LNCAP (cell line): ENCODE measurements around the gene BRINP2.

Experiments used
- TF ChIP-seq, protein P1 (sequence below): fragments of 450-650 bp; IDR thresholded peaks from 2 replicates; pipeline ENCODE4 v1.5.1; 2017; ENCODE audit warnings: mild to moderate bottlenecking

Gene BRINP2

DNA sequence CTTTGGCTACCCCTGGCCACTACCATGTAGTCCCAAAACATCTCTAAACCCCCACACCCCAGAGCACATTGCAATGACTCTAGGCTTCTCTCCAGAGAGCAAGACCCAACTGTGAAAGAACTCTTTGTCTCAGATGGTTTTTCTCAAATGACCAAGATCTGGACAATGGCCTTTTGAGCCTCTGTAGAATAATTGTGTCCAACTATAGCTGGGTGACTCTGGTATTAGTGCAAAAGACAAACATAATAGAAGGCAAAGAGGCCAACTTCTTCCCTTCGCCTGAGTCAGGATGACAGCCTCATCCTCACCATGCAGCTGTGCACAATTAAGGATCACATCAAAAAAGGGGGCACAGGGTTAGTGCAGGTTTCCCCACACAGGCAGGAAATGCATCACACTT is 139.6 kb downstream of the BRINP2 start:
- TF ChIP-seq, protein P1, sequence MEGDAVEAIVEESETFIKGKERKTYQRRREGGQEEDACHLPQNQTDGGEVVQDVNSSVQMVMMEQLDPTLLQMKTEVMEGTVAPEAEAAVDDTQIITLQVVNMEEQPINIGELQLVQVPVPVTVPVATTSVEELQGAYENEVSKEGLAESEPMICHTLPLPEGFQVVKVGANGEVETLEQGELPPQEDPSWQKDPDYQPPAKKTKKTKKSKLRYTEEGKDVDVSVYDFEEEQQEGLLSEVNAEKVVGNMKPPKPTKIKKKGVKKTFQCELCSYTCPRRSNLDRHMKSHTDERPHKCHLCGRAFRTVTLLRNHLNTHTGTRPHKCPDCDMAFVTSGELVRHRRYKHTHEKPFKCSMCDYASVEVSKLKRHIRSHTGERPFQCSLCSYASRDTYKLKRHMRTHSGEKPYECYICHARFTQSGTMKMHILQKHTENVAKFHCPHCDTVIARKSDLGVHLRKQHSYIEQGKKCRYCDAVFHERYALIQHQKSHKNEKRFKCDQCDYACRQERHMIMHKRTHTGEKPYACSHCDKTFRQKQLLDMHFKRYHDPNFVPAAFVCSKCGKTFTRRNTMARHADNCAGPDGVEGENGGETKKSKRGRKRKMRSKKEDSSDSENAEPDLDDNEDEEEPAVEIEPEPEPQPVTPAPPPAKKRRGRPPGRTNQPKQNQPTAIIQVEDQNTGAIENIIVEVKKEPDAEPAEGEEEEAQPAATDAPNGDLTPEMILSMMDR, result no peak

DNA sequence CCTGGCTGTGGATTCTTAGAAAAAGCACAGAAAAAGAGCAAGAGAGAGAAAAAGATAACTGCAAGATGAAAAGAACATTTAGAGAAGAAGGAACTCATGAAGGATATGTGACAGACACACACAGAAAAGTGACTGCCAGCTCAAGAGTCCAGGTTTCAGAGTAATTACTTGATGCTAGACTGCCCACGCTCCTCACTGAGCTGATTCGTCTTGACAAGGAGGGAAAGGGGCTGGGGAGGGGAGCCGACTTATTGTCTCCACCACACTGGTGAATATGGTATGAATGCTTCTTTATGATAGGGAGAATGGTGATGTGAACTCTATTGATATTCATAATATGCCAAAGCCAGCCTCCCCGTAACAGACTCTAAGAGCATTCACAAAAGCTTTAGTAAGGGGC is 140.4 kb downstream of the BRINP2 start:
- TF ChIP-seq, protein P1, result no peak

DNA sequence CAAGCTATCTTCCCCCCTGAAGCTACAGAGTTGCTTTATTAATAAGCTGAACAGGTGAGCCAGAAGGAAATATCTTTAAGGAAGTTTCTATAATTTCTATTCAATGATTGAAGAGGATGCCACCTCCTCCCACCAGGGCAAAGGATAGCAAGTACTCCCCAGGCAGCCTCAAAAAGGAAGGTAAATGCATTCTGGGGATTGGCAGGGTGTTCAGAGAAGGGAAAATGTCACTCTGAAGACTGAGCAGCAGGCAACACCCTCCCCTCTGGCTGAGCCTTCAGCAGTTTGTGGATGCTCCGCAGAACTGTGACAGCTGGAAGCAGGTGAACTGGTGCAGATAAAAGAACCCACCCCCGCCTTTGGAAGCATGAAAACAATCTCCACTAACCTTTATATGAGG is 140.8 kb downstream of the BRINP2 start:
- TF ChIP-seq, protein P1, result no peak

DNA sequence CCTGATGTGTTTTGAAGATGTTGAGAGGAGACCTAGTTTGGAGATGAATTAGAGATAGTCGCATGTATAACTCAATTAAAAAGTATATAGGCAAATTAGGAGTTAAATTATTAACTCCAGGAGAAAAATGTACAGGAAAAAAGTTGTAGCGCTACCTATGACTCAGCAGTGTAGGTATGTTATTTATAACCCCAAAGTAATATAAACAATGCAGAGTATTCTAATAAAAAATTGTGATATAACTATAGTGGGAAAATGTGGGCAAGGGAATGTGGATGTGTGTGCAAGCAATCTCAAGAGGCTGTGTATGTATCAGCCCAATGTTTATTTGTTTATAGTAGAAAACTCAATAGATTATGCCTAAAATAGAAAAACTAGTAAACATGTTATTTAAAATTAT is 144.5 kb downstream of the BRINP2 start:
- TF ChIP-seq, protein P1, result no peak

DNA sequence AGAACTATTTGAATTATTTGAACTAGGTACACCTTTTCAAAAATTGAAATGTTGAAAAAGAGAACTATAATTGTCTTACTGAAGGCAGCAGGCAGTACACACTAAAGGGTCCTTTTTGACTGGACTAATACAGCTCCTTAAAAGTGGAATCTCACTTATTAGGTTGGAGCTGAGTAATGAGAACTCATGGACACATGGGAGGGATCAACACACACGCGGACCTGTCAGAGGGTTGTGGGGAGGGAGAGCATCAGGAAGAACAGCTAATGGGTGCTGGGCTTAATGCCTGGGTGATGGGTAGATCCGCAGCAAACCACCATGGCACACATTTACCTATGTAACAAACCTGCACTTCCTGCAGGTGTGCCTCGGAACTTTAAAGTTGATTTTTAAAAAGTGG is 145.0 kb downstream of the BRINP2 start:
- TF ChIP-seq, protein P1, result no peak

DNA sequence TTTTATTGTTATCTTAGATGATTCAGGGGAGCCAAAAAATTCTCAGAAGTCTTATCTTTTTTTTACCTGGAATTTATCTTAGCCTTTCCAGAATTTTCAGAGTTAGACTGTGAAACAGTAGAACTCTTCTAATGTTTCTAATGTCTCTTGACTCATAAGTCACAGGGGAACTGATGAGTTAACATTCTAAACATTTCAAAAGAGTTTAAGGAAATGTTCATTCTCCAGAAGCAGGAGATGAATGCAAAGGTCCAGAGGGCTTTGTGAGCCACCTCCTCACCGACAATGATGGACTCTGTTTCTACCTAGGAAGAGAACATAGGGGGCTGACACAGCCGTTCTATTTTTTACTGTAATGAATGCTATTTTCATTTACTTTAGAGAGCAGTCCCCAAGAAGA is 157.5 kb downstream of the BRINP2 start:
- TF ChIP-seq, protein P1, result no peak

DNA sequence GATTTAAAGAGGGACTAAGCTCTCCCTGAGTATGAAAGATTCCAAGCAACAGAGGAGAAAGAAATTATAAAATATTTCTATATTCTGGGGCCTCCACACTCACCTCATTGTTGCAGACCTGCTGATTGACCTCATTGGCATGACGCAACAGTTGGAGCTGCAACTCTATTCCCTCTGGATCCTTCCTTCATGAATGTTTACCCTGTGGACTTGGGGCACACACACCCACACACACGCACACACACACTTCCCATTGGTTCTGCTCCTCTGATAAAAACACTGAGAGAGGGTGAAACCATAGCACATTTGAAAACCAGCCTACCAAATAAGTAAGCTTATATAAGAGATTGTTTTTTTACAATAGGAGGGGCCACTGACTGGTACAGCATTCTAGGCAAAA is 159.1 kb downstream of the BRINP2 start:
- TF ChIP-seq, protein P1, result no peak
